ENCODE measurements around the gene SPC25.

- TF ChIP-seq CTCF (IDR thresholded peaks at IDR 0.05): no peak
- no peak for TF ChIP-seq EP300 (IDR thresholded peaks at IDR 0.05)
- TF ChIP-seq POLR2AphosphoS5 (IDR thresholded peaks at IDR 0.05): no peak
- TF ChIP-seq POLR2A (IDR thresholded peaks at IDR 0.05): no peak
Observed at GRCh38 chr2:168894720-168895119, 4.5 kb upstream of the SPC25 start.
